Adrenal gland (tissue), 12 donors: ENCODE data around the gene SPNS3. TPM values are rescaled to one million over a fixed set of nuclear protein-coding genes. Genes with fewer than 3 reads are reported as not detected.

Source experiments
- DNase-seq, 7 donors: peaks; one replicate each; pipeline ENCODE4 v3.0.0-alpha.2; 2019 to 2020
- H3K27ac ChIP-seq, 5 donors: fragments of 200-600 bp; sonication (generic) in 4 of 5; 1 replicate in 3 of 5; 2 replicates in 2 of 5; pipeline versions ENCODE4 v1.5.1 to v1.8.0; 2016 to 2020; ENCODE audit warnings: mild to moderate bottlenecking in 1 of 5
- H3K27me3 ChIP-seq: fragments of 200-600 bp; 2 replicates; pipeline ENCODE4 v1.8.0; 2021
- H3K36me3 ChIP-seq, 2 donors: fragments of 200-600 bp; replicated peaks in 1 of 2; 1 replicate in 1 of 2; 2 replicates in 1 of 2; pipeline versions ENCODE4 v1.5.1 to v1.8.0; 2018 to 2022
- H3K4me1 ChIP-seq, 2 donors: fragments of 200-600 bp; replicated peaks in 1 of 2; 1 replicate in 1 of 2; 2 replicates in 1 of 2; pipeline versions ENCODE4 v1.5.1 to v1.8.0; 2018 to 2021
- H3K4me3 ChIP-seq, 4 donors: fragments of 200-600 bp; sonication (generic) in 3 of 4; one replicate each; pipeline ENCODE4 v1.5.1; 2016 to 2018
- H3K9me3 ChIP-seq, 3 donors: fragments of 200-600 bp; sonication (generic) in 1 of 3; replicated peaks in 1 of 3; 1 replicate in 2 of 3; 2 replicates in 1 of 3; pipeline versions ENCODE4 v1.5.1 to v1.8.0; 2016 to 2021
- CTCF ChIP-seq, 6 experiments: fragments of 450-650 bp in 4 of 6; fragments of 200-600 bp in 2 of 6; sonication (generic) in 1 of 6; IDR thresholded peaks; 1 replicate in 5 of 6; 2 replicates in 1 of 6; pipeline versions ENCODE4 v1.5.1 to v1.8.0; 2016 to 2021; ENCODE audit warnings: antibody characterized with exemption in 6 of 6, mild to moderate bottlenecking in 2 of 6, moderate library complexity in 1 of 6
- POLR2A ChIP-seq, 2 donors: fragments of 450-650 bp; IDR thresholded peaks; one replicate each; pipeline ENCODE4 v1.6.1; 2017; ENCODE audit warnings: antibody characterized with exemption in 2 of 2, mild to moderate bottlenecking in 2 of 2, moderate library complexity in 1 of 2
- WGBS, 4 donors: extraction: QIAGEN DNeasy Blood & Tissue Kit in 2 of 4; methylation state at CpG; one replicate each; pipeline versions ENCODE4 v1.1.5 to v1.1.7; 2013 to 2017; 5-methylcytosine and 5-hydroxymethylcytosine counted together
- intact Hi-C, 2 donors: fragments of 100-400 bp; cut with DNase I; formaldehyde crosslinking; loops; one replicate each; pipeline versions ENCODE4 v1.14.1 to v1.15.0; 2022 to 2023
- polyA plus RNA-seq, 3 donors: library from polyadenylated mRNA; stranded (reverse); fragments of 200-250 nt in 2 of 3; fragments of 350-450 nt in 1 of 3; fragmentation: Illumina TruSeq in 1 of 3; extraction: RNeasy Lipid Tissue Mini Kit (QIAGEN cat#74804) in 1 of 3; gene quantifications; one replicate each; pipeline ENCODE4 v1.2.3, GENCODE V29; 2013 to 2014
- total RNA-seq, 9 donors: library from RNA; depleted of rRNA in 4 of 9; stranded (reverse); fragments of >200 nt in 4 of 9; fragments of 120-200 nt in 1 of 9; fragmentation: NEBNext Ultra II Directional in 1 of 9; extraction: Animal tissue kit (Norgen Biotek cat#: 25700) in 1 of 9; gene quantifications; one replicate each; pipeline versions ENCODE4 v1.1.0 to v1.2.4, GENCODE V29; 2013 to 2023
- donor health status: healthy with polysubstance abuse.
- donor health status: Bipolar disorder and iron deficiency.
- donor health status: DM: yes; HTN: yes; CAD: no.
- donor health status: DM: no; HTN: no; CAD: no.
- donor health status: DM: no; HTN: no; CAD: no.
- donor health status: DM: yes; HTN: yes; CAD: no.

The SPNS3 gene
- total and polyA plus RNA-seq, 12 donors: 0.33 to 10.5 (median 4.3) TPM

GRCh38 chr17:4520894-4521600 is 87.3 kb downstream of the SPNS3 start:
- Histone ChIP-seq H3K27ac (peak overlapping the region in 3 of 5 donors; percentile 48 to 60 (median 55)), H3K4me3 (no peak overlapping the region), H3K9me3 (no peaks in the 10 kb centered on the region), H3K36me3 (no peaks in the 10 kb centered on the region), H3K4me1 (peaks cover 14 to 31% of the 10 kb centered on the region in 2 donors), H3K27me3 (no peaks in the 10 kb centered on the region)
- intact Hi-C loops: no loop called here
- 80 to 92% (median 87%) methylated on average over 7 to 8 of the region's 8 CpGs for WGBS, 4 donors
- peak in 2 of 7 donors; percentile 55 to 56 for DNase-seq
- TF ChIP-seq CTCF (IDR thresholded peaks at IDR 0.05): no peak
- no peak for TF ChIP-seq POLR2A (IDR thresholded peaks at IDR 0.05)

- H3K36me3 ChIP-seq: no peaks in the 10 kb centered on the region
- 82 to 91% (median 86%) methylated on average over 6 of the region's 6 CpGs for WGBS, 4 donors
Measured at GRCh38 chr17:4522661-4523060, 88.9 kb downstream of the SPNS3 start.

GRCh38 chr17:4523946-4524345 is 90.2 kb downstream of the SPNS3 start:
- intact Hi-C loops: no loop called here
- no peak for TF ChIP-seq POLR2A (IDR thresholded peaks at IDR 0.05)
- TF ChIP-seq CTCF (IDR thresholded peaks at IDR 0.05): no peak
- no peak for DNase-seq
- Histone ChIP-seq H3K4me3 (no peak overlapping the region), H3K36me3 (no peaks in the 10 kb centered on the region), H3K27ac (no peak overlapping the region), H3K9me3 (no peaks in the 10 kb centered on the region), H3K27me3 (no peaks in the 10 kb centered on the region), H3K4me1 (peaks cover 13 to 26% of the 10 kb centered on the region in 2 donors)
- 81 to 95% (median 84%) methylated on average over 8 of the region's 8 CpGs for WGBS, 4 donors

More at GRCh38 chr17:4522661-4523060, 88.9 kb downstream of the SPNS3 start:
- peaks cover 14 to 31% of the 10 kb centered on the region in 2 donors for H3K4me1 ChIP-seq
- H3K4me3 ChIP-seq: no peak overlapping the region
- H3K9me3 ChIP-seq: no peaks in the 10 kb centered on the region
- peak in 1 of 7 donors; percentile 55 for DNase-seq
- intact Hi-C loops: no loop called here
- TF ChIP-seq CTCF (IDR thresholded peaks at IDR 0.05) (no peak), POLR2A (IDR thresholded peaks at IDR 0.05) (no peak)
- H3K27ac ChIP-seq: peak overlapping the region in 1 of 5 donors; percentile 48
- no peaks in the 10 kb centered on the region for H3K27me3 ChIP-seq

GRCh38 chr17:4525691-4526397 is 92.1 kb downstream of the SPNS3 start:
- H3K27ac ChIP-seq: no peak overlapping the region
- no peaks in the 10 kb centered on the region for H3K36me3 ChIP-seq
- DNase-seq: no peak
- no peaks in the 10 kb centered on the region for H3K27me3 ChIP-seq
- intact Hi-C loops: no loop called here
- no peak for TF ChIP-seq CTCF (IDR thresholded peaks at IDR 0.05)
- no peak for TF ChIP-seq POLR2A (IDR thresholded peaks at IDR 0.05)
- H3K4me3 ChIP-seq: no peak overlapping the region
- no peaks in the 10 kb centered on the region for H3K9me3 ChIP-seq
- H3K4me1 ChIP-seq: peaks cover 6 to 7% of the 10 kb centered on the region in 2 donors
- 70 to 77% (median 71%) methylated on average over 11 of the region's 11 CpGs for WGBS, 4 donors
